SK-N-SH (cell line): ENCODE measurements around the gene STYXL1.
"Not testable (repeated sequence)": the region's sequence is repeated elsewhere in the genome, so short reads cannot be mapped to it uniquely, and the experiment has no call there.

Source experiments
- EP300 ChIP-seq, 2 experiments: IDR thresholded peaks; 2 replicates each; pipeline versions ENCODE4 v1.4.0 to v1.6.1; 2012; ENCODE audit warnings: borderline replicate concordance in 1 of 2, low read depth in 1 of 2, low read length in 1 of 2
- EZH2phosphoT487 ChIP-seq: fragments of 200-600 bp; sonication (generic); IDR thresholded peaks from 2 replicates; pipeline ENCODE4 v1.6.1; 2017; ENCODE audit warnings: low read depth, mixed run types, mild to moderate bottlenecking, antibody characterized with exemption, moderate library complexity, borderline replicate concordance
- NFIC ChIP-seq: IDR thresholded peaks from 2 replicates; pipeline ENCODE4 v1.4.0; 2012; ENCODE audit warnings: borderline replicate concordance
- SMC3 ChIP-seq: IDR thresholded peaks from 2 replicates; pipeline ENCODE4 v1.6.1; 2012; ENCODE audit warnings: low read depth, low read length, improper control_type of control experiment
- TF ChIP-seq, protein P1 (sequence below): IDR thresholded peaks from 2 replicates; pipeline ENCODE4 v1.4.0; 2012; ENCODE audit warnings: low read depth, borderline replicate concordance
- TF ChIP-seq, protein P2 (sequence below): fragments of 200-600 bp; sonication (generic); IDR thresholded peaks from 2 replicates; pipeline ENCODE4 v1.6.1; 2017; ENCODE audit warnings: antibody characterized with exemption, mild to moderate bottlenecking, moderate library complexity

DNA sequence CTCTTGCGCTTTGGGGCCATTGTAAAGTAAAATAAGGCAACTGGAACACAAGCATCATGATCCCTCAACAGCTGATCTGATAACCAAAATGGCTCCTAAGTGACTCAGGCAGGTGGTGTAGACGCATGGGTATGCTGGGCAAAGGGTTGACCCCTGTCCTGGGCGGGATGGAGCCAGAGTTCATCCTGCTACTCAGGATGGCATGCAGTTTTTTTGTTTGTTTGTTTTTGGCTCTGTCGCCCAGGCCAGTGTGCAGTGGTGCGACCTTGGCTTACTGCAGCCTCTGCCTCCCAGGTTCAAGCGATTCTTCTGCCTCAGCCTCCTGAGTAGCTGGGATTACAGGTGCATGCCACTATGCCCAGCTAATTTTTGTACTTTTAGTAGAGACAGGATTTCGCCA, 10.9 kb upstream of the STYXL1 start:
- TF ChIP-seq, protein P1, sequence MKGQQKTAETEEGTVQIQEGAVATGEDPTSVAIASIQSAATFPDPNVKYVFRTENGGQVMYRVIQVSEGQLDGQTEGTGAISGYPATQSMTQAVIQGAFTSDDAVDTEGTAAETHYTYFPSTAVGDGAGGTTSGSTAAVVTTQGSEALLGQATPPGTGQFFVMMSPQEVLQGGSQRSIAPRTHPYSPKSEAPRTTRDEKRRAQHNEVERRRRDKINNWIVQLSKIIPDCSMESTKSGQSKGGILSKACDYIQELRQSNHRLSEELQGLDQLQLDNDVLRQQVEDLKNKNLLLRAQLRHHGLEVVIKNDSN = not testable (repeated sequence)
- TF ChIP-seq, protein P2, sequence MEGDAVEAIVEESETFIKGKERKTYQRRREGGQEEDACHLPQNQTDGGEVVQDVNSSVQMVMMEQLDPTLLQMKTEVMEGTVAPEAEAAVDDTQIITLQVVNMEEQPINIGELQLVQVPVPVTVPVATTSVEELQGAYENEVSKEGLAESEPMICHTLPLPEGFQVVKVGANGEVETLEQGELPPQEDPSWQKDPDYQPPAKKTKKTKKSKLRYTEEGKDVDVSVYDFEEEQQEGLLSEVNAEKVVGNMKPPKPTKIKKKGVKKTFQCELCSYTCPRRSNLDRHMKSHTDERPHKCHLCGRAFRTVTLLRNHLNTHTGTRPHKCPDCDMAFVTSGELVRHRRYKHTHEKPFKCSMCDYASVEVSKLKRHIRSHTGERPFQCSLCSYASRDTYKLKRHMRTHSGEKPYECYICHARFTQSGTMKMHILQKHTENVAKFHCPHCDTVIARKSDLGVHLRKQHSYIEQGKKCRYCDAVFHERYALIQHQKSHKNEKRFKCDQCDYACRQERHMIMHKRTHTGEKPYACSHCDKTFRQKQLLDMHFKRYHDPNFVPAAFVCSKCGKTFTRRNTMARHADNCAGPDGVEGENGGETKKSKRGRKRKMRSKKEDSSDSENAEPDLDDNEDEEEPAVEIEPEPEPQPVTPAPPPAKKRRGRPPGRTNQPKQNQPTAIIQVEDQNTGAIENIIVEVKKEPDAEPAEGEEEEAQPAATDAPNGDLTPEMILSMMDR = not testable (repeated sequence)
- not testable (repeated sequence) for TF ChIP-seq SMC3; EP300 (IDR thresholded peaks at IDR 0.05; ENCODE audit: borderline replicate concordance in 1 of 2, low read depth in 1 of 2, low read length in 1 of 2); NFIC; EZH2phosphoT487
